Islet precursor cell (in vitro differentiated cells): ENCODE results near the gene KCNN3.
A peak's percentile ranks its signal among the peaks of the same experiment; 100 is the strongest.
"Not testable (repeated sequence)": the region's sequence is repeated elsewhere in the genome, so short reads cannot be mapped to it uniquely, and the experiment has no call there.

ENCODE experiments used
- DNase-seq: peaks from one replicate; pipeline ENCODE4 v3.0.0-alpha.2; 2018

The KCNN3 gene

DNA sequence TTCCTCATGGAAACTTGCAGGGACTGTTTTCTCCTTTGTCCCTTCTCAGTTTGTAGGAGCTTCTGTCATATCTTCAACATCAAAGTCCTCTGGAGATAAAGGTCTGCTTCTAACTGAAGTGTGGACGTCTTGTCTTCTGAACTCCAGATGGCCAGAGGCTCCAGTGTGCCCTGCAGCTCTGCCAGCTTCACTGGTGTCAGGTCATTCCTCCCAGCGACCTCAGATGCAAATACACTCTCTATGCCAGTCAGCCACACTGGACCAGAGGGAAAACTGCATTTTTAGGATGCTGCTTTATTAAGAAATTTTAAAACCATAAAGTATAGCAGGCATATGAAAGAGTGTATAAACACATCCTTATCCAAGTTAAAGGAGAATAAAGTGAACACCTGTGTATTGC is 183.6 kb downstream of the KCNN3 start:
- DNase-seq: peak; percentile 37

DNA sequence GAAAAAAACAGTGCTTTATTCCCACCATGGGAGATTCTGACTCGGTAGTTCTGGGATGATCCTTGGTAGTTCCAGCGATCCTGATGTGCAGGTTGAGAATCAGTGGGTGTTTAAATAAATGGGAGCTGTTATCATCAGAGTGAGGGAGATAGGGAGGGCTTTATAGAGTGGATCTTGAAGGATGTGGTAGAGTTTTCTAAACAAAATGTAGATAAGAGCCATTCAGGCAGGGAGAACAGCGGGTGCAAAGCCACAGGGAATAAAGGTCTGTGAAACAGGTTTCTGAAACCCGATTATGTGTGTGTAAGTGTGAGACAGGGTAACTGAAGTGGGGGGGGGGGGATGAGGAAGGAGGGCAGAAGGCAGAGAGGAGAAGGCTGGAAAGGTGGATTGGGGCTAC is 186.3 kb downstream of the KCNN3 start:
- no peak for DNase-seq

GRCh38 chr1:154682254-154682653 is 187.8 kb downstream of the KCNN3 start:
- peak; percentile 29 for DNase-seq

DNA sequence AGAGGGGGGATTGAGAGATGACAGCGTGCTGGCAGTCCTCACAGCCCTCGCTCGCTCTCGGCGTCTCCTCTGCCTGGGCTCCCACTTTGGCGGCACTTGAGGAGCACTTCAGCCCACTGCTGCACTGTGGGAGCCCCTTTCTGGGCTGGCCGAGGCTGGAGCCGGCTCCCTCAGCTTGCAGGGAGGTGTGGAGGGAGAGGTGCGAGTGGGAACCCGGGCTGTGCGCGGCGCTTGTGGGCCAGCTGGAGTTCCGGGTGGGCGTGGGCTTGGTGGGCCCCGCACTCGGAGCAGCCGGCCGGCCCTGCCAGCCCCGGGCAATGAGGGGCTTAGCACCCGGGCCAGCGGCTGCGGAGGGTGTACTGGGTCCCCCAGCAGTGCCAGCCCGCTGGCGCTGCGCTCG is 192.2 kb downstream of the KCNN3 start:
- not testable (repeated sequence) for DNase-seq

DNA sequence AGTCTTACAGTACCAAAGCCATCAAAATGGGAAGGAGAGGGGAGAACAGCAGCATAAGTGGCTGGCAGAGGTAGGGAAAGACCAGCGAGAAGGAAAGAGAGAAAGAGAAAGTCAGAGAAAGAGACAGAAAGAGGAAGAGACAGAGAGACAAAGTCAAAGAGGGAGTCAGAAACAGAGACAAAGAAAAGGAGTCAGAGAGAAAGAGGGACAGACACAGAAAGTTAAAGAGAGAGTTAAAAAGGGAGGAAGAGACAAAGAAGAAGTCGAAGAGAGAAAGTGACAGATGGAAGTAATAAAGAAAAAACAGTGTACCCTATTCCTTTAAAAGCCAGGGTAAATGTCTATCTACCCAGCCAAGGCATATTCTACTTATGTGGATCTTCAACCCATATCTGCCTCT is 193.2 kb downstream of the KCNN3 start:
- DNase-seq: not testable (repeated sequence)

DNA sequence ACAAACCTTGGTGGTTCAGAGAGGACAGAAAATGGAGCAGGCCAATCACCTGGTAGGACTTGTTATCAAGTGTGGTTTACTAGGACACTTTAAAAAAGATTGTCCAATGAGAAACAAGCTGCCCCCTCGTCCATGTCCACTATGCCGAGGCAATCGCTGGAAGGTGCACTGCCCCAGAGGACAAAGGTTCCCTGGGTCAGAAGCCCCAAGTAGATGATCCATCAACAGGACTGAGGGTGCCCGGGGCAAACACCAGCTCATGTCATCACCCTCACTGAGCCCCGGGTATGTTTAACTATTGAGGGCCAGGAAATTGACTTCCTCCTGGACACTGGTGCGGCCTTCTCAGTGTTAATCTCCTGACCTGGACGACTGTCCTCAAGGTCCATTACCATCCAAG is 195.6 kb downstream of the KCNN3 start:
- DNase-seq: not testable (repeated sequence)

- DNase-seq: not testable (repeated sequence)
Observed at GRCh38 chr1:154672245-154672644, 197.8 kb downstream of the KCNN3 start.

DNA sequence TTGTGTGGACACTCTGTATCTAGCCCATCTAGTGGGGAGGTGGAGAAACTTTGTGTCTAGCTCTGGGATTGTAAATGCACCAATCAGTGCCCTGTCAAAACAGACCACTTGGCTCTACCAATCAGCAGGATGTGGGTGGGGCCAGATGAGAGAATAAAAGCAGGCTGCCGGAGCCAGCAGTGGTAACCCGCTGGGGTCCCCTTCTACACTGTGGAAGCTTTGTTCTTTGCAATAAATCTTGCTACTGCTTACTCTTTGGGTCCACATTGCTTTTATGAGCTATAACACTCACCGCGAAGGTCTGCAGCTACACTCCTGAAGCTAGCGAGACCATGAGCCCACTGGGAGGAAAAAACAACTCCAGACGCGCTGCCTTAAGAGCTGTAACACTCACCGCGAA is 198.7 kb downstream of the KCNN3 start:
- DNase-seq: not testable (repeated sequence)

DNA sequence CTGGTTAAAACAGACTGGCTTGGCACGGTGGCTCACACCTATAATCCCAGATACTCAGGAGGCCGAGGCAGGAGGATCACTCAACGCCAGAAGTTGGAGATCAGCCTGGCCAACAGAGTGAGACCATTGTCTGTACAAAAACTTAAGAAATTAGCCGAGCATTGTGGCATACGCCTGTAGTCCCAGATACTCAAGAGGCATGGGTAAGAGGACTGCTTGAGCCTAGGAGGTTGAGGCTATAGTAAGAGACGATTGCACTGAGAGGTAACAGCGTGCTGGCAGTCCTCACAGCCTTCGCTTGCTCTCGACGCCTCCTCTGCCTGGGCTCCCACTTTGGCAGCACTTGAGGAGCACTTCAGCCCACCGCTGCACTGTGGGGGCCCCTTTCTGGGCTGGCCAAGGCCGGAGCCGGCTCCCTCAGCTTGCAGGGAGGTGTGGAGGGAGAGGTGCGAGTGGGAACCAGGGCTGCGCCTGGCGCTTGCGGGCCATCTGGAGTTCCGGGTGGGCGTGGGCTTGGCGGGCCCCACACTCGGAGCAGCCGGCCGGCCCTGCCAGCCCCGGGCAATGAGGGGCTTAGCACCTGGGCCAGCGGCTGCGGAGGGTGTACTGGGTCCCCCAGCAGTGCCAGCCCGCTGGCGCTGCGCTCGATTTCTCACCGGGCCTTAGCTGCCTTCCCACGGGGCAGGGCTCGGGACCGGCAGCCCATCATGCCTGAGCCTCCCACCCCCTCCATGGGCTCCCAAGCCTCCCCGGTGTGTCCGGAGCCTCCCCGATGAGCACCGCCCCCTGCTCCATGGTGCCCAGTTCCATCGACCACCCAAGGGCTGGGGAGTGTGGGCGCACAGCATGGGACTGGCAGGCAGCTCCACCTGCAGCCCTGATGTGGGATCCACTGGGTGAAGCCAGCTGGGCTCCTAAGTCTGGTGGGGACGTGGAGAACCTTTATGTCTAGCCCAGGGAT is 199.5 kb downstream of the KCNN3 start:
- DNase-seq: not testable (repeated sequence)

DNA sequence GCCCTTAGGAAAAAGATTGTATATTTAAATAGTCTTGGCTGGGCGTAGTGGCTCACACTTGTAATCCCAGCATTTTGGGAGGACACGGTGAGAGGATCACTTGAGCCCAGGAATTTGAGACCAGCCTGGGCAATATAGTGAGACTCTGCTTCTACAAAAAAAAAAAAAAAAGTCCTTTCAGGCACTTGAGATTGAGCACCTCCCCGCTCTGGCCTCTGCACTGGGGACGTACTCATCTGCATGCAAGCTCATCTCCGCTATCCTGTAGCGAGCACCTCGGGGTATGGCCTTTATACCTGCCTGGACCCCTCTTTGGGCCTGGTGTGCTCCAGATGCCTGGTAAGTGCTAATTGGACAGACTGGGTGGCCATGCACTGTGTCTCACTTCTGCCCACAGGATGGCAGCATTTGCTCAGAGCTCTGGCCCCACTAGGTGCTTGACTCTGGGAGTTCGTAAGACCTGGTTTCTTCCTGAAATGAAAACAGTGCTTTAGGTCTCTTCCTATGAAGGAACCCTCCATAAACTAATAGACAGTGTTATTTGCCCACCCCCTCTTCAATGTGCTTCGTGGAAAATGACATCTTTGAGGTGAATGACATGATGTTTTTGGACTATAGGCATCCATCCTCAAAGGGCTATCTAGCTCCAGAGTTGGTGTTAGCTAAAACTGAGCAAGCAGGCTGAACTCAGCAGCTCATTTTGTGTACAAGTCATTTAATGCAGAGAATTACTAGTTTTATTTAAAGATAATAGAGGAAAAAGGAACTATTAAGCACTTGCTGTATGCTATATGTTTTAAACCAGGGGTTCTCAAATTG is 200.4 kb downstream of the KCNN3 start:
- peak; percentile 84 for DNase-seq

GRCh38 chr1:154666051-154666790 is 203.9 kb downstream of the KCNN3 start:
- no peak for DNase-seq

- DNase-seq: no peak
Observed at GRCh38 chr1:154664331-154665002, 205.6 kb downstream of the KCNN3 start.

- no peak for DNase-seq
Observed at GRCh38 chr1:154663471-154664060, 206.5 kb downstream of the KCNN3 start.

GRCh38 chr1:154661110-154661509 is 209.0 kb downstream of the KCNN3 start:
- DNase-seq: no peak

GRCh38 chr1:154659823-154660592 is 210.1 kb downstream of the KCNN3 start:
- no peak for DNase-seq

DNA sequence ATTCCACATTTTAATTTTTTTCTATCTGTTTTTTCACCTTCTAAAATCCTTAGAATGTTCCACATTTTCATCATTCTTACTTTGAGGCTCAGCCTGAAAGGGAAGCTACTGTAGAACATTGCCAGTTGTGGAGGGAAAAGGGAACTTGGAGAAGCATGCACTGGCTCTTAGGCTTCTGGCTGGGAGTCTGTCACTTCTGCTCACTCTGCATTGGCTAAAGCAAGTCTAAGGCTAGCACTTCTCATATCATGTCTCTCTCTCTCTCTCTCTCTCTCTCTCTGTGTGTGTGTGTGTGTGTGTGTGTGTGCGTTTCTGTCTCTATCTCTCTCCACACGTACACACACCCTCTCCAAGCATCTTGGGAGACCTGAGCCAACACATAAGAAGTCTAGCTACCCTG is 212.5 kb downstream of the KCNN3 start:
- no peak for DNase-seq

GRCh38 chr1:154652893-154653292 is 217.2 kb downstream of the KCNN3 start:
- no peak for DNase-seq
